GM12878 (cell line): ENCODE measurements around the gene ZNF407.

Experiments
- CTCF ChIP-seq, 3 experiments: IDR thresholded peaks in 2 of 3; conservative IDR thresholded peaks in 1 of 3; 2 replicates each; pipeline ENCODE4 v1.5.1; 2011; ENCODE audit warnings: low read depth in 3 of 3, low read length in 3 of 3, mild to moderate bottlenecking in 3 of 3, control low read depth in 2 of 3, moderate library complexity in 2 of 3, inconsistent platforms in 1 of 3, mixed read lengths in 1 of 3; ENCODE audit not compliant: control insufficient read depth in 2 of 3, insufficient read depth in 1 of 3; ENCODE audit errors: extremely low read depth in 1 of 3
- EED ChIP-seq: sonication (generic); IDR thresholded peaks from 2 replicates; pipeline ENCODE4 v1.6.1; 2016; ENCODE audit warnings: antibody characterized with exemption, low read depth
- EZH2 ChIP-seq: IDR thresholded peaks from 2 replicates; pipeline ENCODE4 v1.6.1; 2012; ENCODE audit warnings: low read depth, mild to moderate bottlenecking, control low read depth, inconsistent platforms, low read length, borderline replicate concordance; ENCODE audit not compliant: control insufficient read depth
- IRF5 ChIP-seq: fragments of 450-650 bp; IDR thresholded peaks from 2 replicates; pipeline ENCODE4 v1.6.1; 2017; ENCODE audit warnings: borderline replicate concordance
- POLR2A ChIP-seq: IDR thresholded peaks from 2 replicates; pipeline ENCODE4 v1.6.1; 2011; ENCODE audit warnings: low read depth, mild to moderate bottlenecking, low read length
- POLR2AphosphoS5 ChIP-seq: IDR thresholded peaks from 2 replicates; pipeline ENCODE4 v1.6.1; 2011; ENCODE audit warnings: mild to moderate bottlenecking, low read length, inconsistent platforms
- SIN3A ChIP-seq: IDR thresholded peaks from 2 replicates; pipeline ENCODE4 v1.6.1; 2012; ENCODE audit warnings: low read depth, low read length, improper control_type of control experiment
- SMC3 ChIP-seq: IDR thresholded peaks from 2 replicates; pipeline ENCODE4 v1.6.1; 2011; ENCODE audit warnings: low read length, improper control_type of control experiment, borderline replicate concordance
- STAT3 ChIP-seq: IDR thresholded peaks from 2 replicates; pipeline ENCODE4 v1.6.1; 2011; ENCODE audit warnings: low read depth, low read length, improper control_type of control experiment
- ZBTB33 ChIP-seq: fragments of 450-650 bp; IDR thresholded peaks from 2 replicates; pipeline ENCODE4 v1.6.1; 2017; ENCODE audit warnings: mild to moderate bottlenecking
- ZNF622 ChIP-seq: fragments of 450-650 bp; IDR thresholded peaks from 2 replicates; pipeline ENCODE4 v1.6.1; 2017; ENCODE audit warnings: mild to moderate bottlenecking, inconsistent platforms
- TF ChIP-seq, protein P1 (sequence below): IDR thresholded peaks from 2 replicates; pipeline ENCODE4 v1.6.1; 2012; ENCODE audit warnings: mild to moderate bottlenecking, low read depth, low read length

DNA sequence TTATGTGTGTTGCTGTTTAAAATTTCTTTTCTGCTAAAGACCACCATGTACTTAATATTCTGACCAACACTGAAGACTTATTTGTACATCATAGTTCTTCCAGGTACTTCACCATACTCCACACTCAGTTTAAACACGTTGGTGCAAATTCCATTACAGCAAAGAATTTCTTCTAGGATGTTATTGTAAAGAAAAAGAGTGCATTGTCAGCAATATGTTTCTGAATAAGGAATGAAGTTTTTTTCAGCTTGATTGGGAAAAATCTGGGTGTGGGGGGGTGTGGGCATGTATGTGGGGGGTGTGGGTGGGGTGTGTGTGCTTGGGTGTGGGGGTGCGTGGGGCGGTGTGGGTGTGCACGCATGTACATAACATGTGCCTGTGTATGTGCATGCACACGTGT, 447.1 kb downstream of the ZNF407 start:
- TF ChIP-seq POLR2A: no peak
- TF ChIP-seq, protein P1, sequence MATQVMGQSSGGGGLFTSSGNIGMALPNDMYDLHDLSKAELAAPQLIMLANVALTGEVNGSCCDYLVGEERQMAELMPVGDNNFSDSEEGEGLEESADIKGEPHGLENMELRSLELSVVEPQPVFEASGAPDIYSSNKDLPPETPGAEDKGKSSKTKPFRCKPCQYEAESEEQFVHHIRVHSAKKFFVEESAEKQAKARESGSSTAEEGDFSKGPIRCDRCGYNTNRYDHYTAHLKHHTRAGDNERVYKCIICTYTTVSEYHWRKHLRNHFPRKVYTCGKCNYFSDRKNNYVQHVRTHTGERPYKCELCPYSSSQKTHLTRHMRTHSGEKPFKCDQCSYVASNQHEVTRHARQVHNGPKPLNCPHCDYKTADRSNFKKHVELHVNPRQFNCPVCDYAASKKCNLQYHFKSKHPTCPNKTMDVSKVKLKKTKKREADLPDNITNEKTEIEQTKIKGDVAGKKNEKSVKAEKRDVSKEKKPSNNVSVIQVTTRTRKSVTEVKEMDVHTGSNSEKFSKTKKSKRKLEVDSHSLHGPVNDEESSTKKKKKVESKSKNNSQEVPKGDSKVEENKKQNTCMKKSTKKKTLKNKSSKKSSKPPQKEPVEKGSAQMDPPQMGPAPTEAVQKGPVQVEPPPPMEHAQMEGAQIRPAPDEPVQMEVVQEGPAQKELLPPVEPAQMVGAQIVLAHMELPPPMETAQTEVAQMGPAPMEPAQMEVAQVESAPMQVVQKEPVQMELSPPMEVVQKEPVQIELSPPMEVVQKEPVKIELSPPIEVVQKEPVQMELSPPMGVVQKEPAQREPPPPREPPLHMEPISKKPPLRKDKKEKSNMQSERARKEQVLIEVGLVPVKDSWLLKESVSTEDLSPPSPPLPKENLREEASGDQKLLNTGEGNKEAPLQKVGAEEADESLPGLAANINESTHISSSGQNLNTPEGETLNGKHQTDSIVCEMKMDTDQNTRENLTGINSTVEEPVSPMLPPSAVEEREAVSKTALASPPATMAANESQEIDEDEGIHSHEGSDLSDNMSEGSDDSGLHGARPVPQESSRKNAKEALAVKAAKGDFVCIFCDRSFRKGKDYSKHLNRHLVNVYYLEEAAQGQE: no peak
- TF ChIP-seq EZH2: no peak
- no peak for TF ChIP-seq IRF5
- TF ChIP-seq CTCF (IDR thresholded peaks at IDR 0.05 in 2 of 3, conservative IDR thresholded peaks at IDR 0.05 in 1 of 3; ENCODE audit: control insufficient read depth in 2 of 3, extremely low read depth in 1 of 3, insufficient read depth in 1 of 3, low read depth in 3 of 3, low read length in 3 of 3): no peak
- TF ChIP-seq STAT3: no peak
- TF ChIP-seq EED: no peak
- TF ChIP-seq SMC3: no peak
- TF ChIP-seq SIN3A: no peak
- TF ChIP-seq ZBTB33: no peak
- TF ChIP-seq POLR2AphosphoS5: no peak
- TF ChIP-seq ZNF622: no peak
